ENCODE data around the gene ASPG.

ASPG gene

DNA sequence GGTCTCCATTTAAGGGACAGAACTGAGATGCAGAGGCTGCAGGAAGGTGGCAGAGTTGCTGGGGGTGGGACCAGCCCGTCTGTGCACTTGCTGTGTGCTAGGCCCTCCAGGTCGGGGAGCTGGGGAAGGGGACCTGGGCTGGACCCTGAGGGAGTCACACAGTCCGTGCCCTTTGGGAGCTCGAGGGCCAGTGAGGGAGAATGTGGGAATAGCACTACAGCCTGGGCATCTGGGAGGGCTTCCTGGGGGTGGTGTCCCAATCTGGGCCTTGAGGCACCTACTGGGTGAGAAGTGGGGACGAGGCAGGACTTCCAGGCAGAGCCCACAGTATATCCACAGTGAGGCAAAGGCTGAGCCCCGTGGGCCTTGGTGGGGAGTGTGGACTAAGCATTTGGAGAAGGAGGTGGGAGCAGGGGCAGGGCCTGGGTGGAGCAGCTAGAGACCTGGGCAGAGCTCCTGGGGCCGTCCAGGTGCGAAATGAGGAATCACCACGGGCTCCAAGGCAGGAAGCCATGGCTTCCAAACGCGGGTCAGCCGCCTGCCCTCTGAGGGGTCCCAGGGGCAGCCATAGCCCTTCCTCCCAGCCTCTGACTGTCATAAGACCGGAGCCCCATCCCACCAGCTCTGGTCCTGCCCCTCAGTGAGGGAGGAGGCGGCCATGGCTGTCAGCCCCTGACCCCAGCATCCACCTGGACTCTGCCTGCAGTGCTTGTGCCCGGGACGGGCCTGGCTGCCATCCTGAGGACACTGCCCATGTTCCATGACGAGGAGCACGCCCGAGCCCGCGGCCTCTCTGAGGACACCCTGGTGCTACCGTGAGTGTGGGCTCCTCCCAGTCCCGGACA lies 6.6 kb downstream of the ASPG start:
- TF ChIP-seq, protein P1, sequence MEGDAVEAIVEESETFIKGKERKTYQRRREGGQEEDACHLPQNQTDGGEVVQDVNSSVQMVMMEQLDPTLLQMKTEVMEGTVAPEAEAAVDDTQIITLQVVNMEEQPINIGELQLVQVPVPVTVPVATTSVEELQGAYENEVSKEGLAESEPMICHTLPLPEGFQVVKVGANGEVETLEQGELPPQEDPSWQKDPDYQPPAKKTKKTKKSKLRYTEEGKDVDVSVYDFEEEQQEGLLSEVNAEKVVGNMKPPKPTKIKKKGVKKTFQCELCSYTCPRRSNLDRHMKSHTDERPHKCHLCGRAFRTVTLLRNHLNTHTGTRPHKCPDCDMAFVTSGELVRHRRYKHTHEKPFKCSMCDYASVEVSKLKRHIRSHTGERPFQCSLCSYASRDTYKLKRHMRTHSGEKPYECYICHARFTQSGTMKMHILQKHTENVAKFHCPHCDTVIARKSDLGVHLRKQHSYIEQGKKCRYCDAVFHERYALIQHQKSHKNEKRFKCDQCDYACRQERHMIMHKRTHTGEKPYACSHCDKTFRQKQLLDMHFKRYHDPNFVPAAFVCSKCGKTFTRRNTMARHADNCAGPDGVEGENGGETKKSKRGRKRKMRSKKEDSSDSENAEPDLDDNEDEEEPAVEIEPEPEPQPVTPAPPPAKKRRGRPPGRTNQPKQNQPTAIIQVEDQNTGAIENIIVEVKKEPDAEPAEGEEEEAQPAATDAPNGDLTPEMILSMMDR (IDR thresholded peaks at IDR 0.05; ENCODE audit: insufficient read depth, low read length, poor library complexity, severe bottlenecking) = no peak
- H3K4me3 ChIP-seq (replicated peaks; ENCODE audit: low read depth, low read length) = no peak overlapping the region
- peak; percentile 0 for DNase-seq (ENCODE audit: extremely low read depth, insufficient read length)
- no peaks in the 10 kb centered on the region for H3K36me3 ChIP-seq (ENCODE audit: control insufficient read depth, insufficient read depth, low read length)
- no peaks in the 10 kb centered on the region for H3K27me3 ChIP-seq (replicated peaks; ENCODE audit: control insufficient read depth, insufficient read depth, low read length)

DNA sequence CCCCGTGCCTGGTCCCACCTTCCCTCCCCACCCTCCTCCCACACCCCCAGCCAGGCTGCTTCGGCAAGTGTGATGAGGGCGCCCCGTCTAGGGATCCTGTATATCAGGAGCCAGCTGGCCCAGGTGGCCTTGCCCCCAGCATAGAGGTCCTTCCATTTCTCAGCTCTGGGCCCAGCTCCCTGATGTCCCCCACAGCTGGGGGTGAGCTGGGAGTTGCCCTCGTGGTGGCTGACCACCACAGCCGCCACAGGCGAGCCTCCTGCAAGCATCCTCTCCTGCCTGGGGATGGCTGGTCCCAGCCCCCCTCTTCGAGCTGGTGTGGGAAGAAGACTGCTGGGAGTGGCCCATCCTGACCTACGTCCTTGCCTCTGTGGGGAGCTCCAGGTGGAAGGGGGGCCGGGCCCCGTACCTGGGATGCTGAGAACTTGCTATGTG lies 7.4 kb downstream of the ASPG start:
- no peaks in the 10 kb centered on the region for H3K27me3 ChIP-seq (replicated peaks; ENCODE audit: control insufficient read depth, insufficient read depth, low read length)
- DNase-seq (ENCODE audit: extremely low read depth, insufficient read length) = no peak
- no peaks in the 10 kb centered on the region for H3K36me3 ChIP-seq (ENCODE audit: control insufficient read depth, insufficient read depth, low read length)
- TF ChIP-seq, protein P1 (IDR thresholded peaks at IDR 0.05; ENCODE audit: insufficient read depth, low read length, poor library complexity, severe bottlenecking) = no peak
- H3K4me3 ChIP-seq (replicated peaks; ENCODE audit: low read depth, low read length) = no peak overlapping the region

DNA sequence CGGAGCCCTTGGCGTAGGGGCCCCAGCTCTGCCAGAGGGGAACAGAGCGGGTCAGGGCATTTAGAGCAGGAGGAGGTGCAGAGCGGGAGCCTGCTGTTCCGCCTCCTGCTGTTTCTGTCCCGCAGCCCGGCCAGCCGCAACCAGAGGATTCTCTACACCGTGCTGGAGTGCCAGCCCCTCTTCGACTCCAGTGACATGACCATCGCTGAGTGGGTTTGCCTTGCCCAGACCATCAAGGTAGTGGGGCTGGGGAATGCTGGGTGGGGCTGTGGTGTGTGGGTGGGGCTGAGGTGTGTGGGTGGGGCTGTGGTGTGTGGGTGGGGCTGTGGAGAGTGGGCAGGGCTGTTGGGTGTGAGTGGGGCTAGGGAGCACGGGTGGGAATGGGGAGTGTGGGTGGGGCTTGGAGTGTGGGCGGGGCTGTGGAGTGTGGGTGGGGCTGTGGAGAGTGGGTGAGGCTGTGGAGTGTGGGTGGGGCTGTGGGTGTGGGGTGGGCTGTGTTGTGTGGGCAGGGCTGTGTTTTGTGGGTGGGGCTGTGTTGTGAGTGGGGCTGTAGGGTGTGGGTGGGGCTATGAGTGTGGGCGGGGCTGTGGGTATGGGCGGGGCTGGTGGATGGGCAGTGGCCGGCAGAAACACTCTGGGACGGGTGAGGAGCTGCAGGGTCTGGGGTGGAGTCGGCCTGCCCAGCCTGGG lies 8.0 kb downstream of the ASPG start:
- no peaks in the 10 kb centered on the region for H3K36me3 ChIP-seq (ENCODE audit: control insufficient read depth, insufficient read depth, low read length)
- TF ChIP-seq, protein P1 (IDR thresholded peaks at IDR 0.05; ENCODE audit: insufficient read depth, low read length, poor library complexity, severe bottlenecking) = no peak
- DNase-seq (ENCODE audit: extremely low read depth, insufficient read length) = no peak
- H3K4me3 ChIP-seq (replicated peaks; ENCODE audit: low read depth, low read length) = no peak overlapping the region
- no peaks in the 10 kb centered on the region for H3K27me3 ChIP-seq (replicated peaks; ENCODE audit: control insufficient read depth, insufficient read depth, low read length)

DNA sequence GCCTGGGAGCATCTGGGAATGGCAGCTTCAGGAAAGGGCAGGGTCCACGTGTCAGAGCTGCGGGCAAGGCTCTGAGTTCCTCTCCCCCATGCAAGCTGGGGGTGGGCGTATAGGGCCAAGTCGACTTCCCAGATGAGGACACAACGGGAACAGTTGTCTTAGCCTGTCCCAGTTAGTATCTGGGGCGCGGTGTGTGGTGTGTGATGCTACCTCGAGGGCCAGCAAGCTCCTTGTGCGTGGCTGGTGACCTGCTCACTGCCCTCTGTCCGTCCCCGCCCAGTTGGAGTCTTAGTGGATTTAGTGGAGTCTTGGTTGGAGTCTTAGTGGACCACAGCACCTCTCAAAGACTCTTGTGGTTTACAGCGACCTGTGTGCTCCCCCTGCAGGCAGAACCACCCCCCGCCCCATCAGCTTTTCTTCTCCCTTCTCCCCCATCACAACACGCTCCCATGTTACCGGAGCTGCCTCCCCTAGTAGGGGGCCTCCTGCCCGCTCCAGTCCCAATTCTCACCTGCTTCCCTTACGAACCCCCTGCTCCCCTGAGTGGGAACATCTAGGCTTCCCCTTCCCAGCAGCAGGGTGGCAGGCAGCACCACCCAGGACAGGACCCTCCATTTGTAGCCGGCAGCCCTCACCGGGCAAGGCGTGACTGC lies 8.7 kb downstream of the ASPG start:
- TF ChIP-seq, protein P1 (IDR thresholded peaks at IDR 0.05; ENCODE audit: insufficient read depth, low read length, poor library complexity, severe bottlenecking) = no peak
- H3K27me3 ChIP-seq (replicated peaks; ENCODE audit: control insufficient read depth, insufficient read depth, low read length) = no peaks in the 10 kb centered on the region
- no peak for DNase-seq (ENCODE audit: extremely low read depth, insufficient read length)
- H3K4me3 ChIP-seq (replicated peaks; ENCODE audit: low read depth, low read length) = no peak overlapping the region
- no peaks in the 10 kb centered on the region for H3K36me3 ChIP-seq (ENCODE audit: control insufficient read depth, insufficient read depth, low read length)

DNA sequence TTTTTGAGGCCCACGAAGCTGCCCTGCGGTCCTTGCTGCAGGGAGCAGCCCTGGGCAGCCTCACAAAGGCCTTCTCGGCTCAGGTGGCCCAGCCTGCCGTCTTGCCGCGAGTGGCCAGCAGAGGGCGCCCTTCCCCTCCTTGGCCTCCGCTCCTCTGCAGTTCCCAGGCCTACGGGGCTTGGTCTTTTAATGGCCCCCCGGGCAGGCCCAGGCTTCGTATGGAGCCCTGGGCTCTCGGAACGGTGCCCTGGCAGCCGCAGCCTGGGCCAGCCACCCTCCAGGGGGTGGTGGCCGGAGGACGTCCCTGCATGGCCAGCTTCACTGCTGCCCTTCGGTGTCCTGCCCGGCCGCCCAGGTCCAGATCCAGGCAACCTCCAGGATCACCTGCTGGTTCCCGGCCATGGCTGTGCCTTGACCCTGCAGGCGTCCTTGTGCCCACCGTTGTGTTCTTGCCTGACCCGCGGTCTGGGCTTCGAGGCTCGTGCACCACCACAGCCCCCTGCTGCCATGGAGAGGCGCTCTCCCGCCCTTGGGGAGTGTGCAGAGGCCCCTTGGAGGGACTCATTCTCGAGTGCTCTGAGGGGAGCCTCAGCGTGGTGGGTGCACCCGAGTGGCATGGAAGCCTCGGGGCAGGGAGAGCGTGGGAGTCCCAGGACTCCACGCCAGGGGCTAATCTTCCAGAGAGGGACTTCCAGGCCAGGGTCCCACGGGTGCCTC lies 9.4 kb downstream of the ASPG start:
- DNase-seq (ENCODE audit: extremely low read depth, insufficient read length) = peak; percentile 66
- Histone ChIP-seq H3K4me3 (replicated peaks; ENCODE audit: low read depth, low read length) (no peak overlapping the region), H3K36me3 (ENCODE audit: control insufficient read depth, insufficient read depth, low read length) (no peaks in the 10 kb centered on the region), H3K27me3 (replicated peaks; ENCODE audit: control insufficient read depth, insufficient read depth, low read length) (no peaks in the 10 kb centered on the region)
- TF ChIP-seq, protein P1 (IDR thresholded peaks at IDR 0.05; ENCODE audit: insufficient read depth, low read length, poor library complexity, severe bottlenecking) = peak; percentile 93
